T-cell (primary cell): ENCODE measurements around the gene ADK. TPM values are rescaled to one million over a fixed set of nuclear protein-coding genes. Genes with fewer than 3 reads are reported as not detected.

Source experiments
- ATAC-seq, 4 experiments: fragments of 200-7000 bp in 3 of 4; fragments of 150-1000 bp in 1 of 4; cut with Tn5 transposase; replicated peaks in 1 of 4; 1 replicate in 3 of 4; 2 replicates in 1 of 4; pipeline ENCODE4 v1.10.0; 2021; ENCODE audit warnings: moderate library complexity in 3 of 4, mild to moderate bottlenecking in 2 of 4, moderate number of reproducible peaks in 1 of 4
- CTCF ChIA-PET, 2 donors: fragments of 300-600 bp; sonication (Branson Sonifier 250); formaldehyde crosslinking; loops; one replicate each; lab custom pipeline; 2022; ENCODE audit warnings: antibody characterized with exemption in 2 of 2; lab: Charles Lee
- POLR2A ChIA-PET, 2 donors: fragments of 300-600 bp; sonication (Branson Sonifier 250); formaldehyde crosslinking; loops; one replicate each; lab custom pipeline; 2022; ENCODE audit warnings: antibody characterized with exemption in 2 of 2; lab: Charles Lee
- DNase-seq, 35 experiments: peaks; one replicate each; pipeline versions ENCODE4 v3.0.0 to v3.0.0-alpha.2; 2013 to 2023
- H3K27ac ChIP-seq: one replicate; pipeline ENCODE4 v1.5.1; 2013; ENCODE audit warnings: low read length
- H3K27me3 ChIP-seq, 2 experiments: replicated peaks in 1 of 2; 1 replicate in 1 of 2; 2 replicates in 1 of 2; pipeline versions ENCODE4 v1.6.1 to v1.7.0; 2013; ENCODE audit warnings: low read length in 1 of 2, mixed read lengths in 1 of 2; ENCODE audit not compliant: control insufficient read depth in 2 of 2, insufficient read depth in 2 of 2; ENCODE audit errors: extremely low read depth in 1 of 2
- H3K36me3 ChIP-seq, 2 donors: 1 replicate in 1 of 2; 2 replicates in 1 of 2; pipeline versions ENCODE4 v1.6.1 to v1.7.0; 2013; ENCODE audit warnings: low read length in 1 of 2; ENCODE audit not compliant: control insufficient read depth in 2 of 2, insufficient read depth in 1 of 2; ENCODE audit errors: extremely low read depth in 1 of 2
- H3K4me1 ChIP-seq, 2 experiments: 1 replicate in 1 of 2; 2 replicates in 1 of 2; pipeline versions ENCODE4 v1.6.1 to v1.7.0; 2013; ENCODE audit warnings: low read length in 2 of 2, mixed read lengths in 1 of 2; ENCODE audit not compliant: insufficient read depth in 2 of 2, control insufficient read depth in 1 of 2; ENCODE audit errors: extremely low read depth in 1 of 2
- H3K4me3 ChIP-seq, 2 donors: 1 replicate in 1 of 2; 2 replicates in 1 of 2; pipeline versions ENCODE4 v1.5.1 to v1.7.0; 2013; ENCODE audit warnings: mild to moderate bottlenecking in 2 of 2, low read length in 1 of 2, moderate library complexity in 1 of 2; ENCODE audit not compliant: control insufficient read depth in 1 of 2; ENCODE audit errors: extremely low read depth in 1 of 2
- H3K9me3 ChIP-seq: 2 replicates; pipeline ENCODE4 v1.7.0; 2013
- H3K27ac Mint-ChIP-seq, 2 donors: one replicate each; pipeline ENCODE4 v1.8.0; 2020 to 2021; ENCODE audit warnings: mild to moderate bottlenecking in 2 of 2, mixed read lengths in 2 of 2
- H3K27me3 Mint-ChIP-seq, 2 donors: one replicate each; pipeline ENCODE4 v1.8.0; 2021 to 2022; ENCODE audit warnings: mixed read lengths in 2 of 2
- H3K36me3 Mint-ChIP-seq: one replicate; pipeline ENCODE4 v1.8.0; 2021; ENCODE audit warnings: mixed read lengths
- H3K4me1 Mint-ChIP-seq, 3 donors: one replicate each; pipeline ENCODE4 v1.8.0; 2020 to 2022; ENCODE audit warnings: mixed read lengths in 3 of 3, mild to moderate bottlenecking in 1 of 3
- H3K4me3 Mint-ChIP-seq, 3 donors: one replicate each; pipeline ENCODE4 v1.8.0; 2020 to 2022; ENCODE audit warnings: mild to moderate bottlenecking in 3 of 3, mixed read lengths in 3 of 3, moderate library complexity in 3 of 3
- H3K9me3 Mint-ChIP-seq, 3 donors: one replicate each; pipeline ENCODE4 v1.8.0; 2020 to 2022; ENCODE audit warnings: mixed read lengths in 3 of 3
- WGBS: methylation state at CpG from one replicate; pipeline ENCODE4 v1.1.5; 2013; ENCODE audit warnings: missing lambda C conversion rate; ENCODE audit not compliant: insufficient coverage; 5-methylcytosine and 5-hydroxymethylcytosine counted together
- total RNA-seq, 35 experiments: library from RNA in 6 of 35; stranded (reverse) in 6 of 35; fragments of 120-200 nt in 1 of 35; gene quantifications; one replicate each; pipeline versions ENCODE4 v1.2.1 to v1.2.4 and lab custom pipeline; 2013 to 2026

Gene ADK
- total RNA-seq, 5 donors from 2014 or later (not counting 1 experiment from before 2014, with no cell fraction given): 20.7 to 32.8 (median 23.6) TPM

DNA sequence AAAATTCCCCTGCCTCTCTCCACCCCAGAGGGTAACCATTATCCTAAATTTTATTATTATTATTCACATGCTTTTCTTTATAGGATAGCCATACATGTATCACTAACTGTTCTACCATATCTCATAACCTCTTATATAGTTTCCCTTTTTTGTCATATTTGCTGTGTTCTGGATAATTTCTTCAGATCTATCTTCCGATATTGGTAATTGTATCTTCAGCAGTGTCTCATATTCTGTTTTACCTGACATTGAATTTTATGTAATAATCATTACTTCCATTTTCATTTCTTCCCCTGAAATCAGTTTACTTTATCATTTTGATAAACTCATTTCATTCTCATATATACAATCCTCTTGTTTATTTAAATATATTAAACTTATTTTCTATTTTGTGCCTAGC lies 273.5 kb downstream of the ADK start:
- Histone ChIP-seq H3K9me3 (no peaks in the 10 kb centered on the region), H3K27ac (no peak overlapping the region), H3K36me3 (peaks cover 0 to 3% of the 10 kb centered on the region in 2 donors), H3K27me3 (no peaks in the 10 kb centered on the region), H3K4me1 (no peaks in the 10 kb centered on the region), H3K4me3 (no peak overlapping the region)
- WGBS: no CpG with 5 or more reads among the region's 1 CpG
- Mint-ChIP-seq H3K27ac (no peak overlapping the region), H3K9me3 (no peaks in the 10 kb centered on the region), H3K4me3 (no peak overlapping the region), H3K36me3 (peaks cover 46% of the 10 kb centered on the region), H3K27me3 (no peaks in the 10 kb centered on the region), H3K4me1 (peaks cover 0 to 5% (median 5%) of the 10 kb centered on the region in 3 donors)
- DNase-seq (no peak), ATAC-seq (no peak)
- ChIA-PET CTCF (no interaction called here), POLR2A (interaction anchor here in 1 of 2 donors (0.7 kb wide), 1 partner anchor 22 kb away, joined by 8 read pairs; no protein-coding TSS in a partner anchor)

DNA sequence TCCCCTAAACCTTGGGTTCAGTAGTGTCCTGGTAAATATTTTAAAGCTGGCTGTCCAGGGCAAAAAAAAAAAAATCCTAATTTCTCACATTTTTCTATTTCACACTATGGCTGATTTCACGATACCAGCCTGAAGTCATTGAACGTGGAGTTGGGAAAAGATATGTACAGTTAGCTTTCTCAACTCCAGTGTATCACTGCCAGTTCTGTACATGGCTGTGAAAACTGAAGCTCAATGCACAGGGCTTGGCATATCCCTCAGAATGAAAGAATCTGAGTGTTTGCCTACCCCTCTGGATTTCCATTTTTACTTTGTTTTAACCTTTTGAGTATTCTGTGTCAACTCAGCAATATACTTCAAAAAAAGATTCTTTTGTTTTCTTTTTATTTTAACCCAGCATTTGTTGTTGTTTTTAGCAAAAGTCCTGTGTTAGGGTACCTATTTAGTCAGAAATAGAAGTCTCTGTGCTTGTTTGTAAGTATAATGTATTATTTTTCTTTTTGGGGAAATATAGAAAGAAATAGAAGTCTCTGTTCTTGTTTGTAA lies 274.5 kb downstream of the ADK start:
- Histone ChIP-seq H3K4me3 (no peak overlapping the region), H3K36me3 (peaks cover 0 to 3% of the 10 kb centered on the region in 2 donors), H3K27me3 (no peaks in the 10 kb centered on the region), H3K4me1 (no peaks in the 10 kb centered on the region), H3K27ac (no peak overlapping the region), H3K9me3 (no peaks in the 10 kb centered on the region)
- Mint-ChIP-seq H3K27me3 (no peaks in the 10 kb centered on the region), H3K4me3 (no peak overlapping the region), H3K36me3 (peaks cover 49% of the 10 kb centered on the region), H3K27ac (no peak overlapping the region), H3K4me1 (no peaks in the 10 kb centered on the region), H3K9me3 (no peaks in the 10 kb centered on the region)
- WGBS: 100% methylated on average over 1 of the region's 2 CpGs
- no peak for ATAC-seq
- ChIA-PET CTCF (no interaction called here), POLR2A (interaction anchor here in 1 of 2 donors (1.0 kb wide), 1 partner anchor 21 kb away, joined by 3 read pairs; no protein-coding TSS in a partner anchor)
- DNase-seq: no peak

DNA sequence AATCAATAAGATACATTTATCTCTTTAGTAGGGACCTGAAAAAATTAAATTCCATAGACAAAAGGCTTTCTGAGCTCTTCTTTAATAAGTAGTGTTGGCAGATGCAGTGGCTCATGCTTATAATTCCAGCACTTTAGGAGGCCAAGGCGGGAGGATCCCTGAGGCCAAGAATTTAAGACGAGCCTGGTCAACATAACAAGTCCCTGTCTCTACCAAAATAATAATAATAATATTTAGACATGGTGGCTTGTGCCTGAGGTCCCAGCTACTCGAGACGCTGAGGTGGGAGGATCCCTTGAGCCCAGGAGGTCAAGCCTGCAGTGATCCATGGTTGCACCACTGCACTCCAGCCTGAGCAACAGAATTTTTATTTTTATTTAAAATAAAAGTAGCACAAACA lies 280.8 kb downstream of the ADK start:
- no peak overlapping the region for H3K27ac Mint-ChIP-seq
- DNase-seq: no peak
- ATAC-seq: no peak
- H3K9me3 Mint-ChIP-seq: no peaks in the 10 kb centered on the region
- peaks cover 52% of the 10 kb centered on the region for H3K36me3 Mint-ChIP-seq
- Histone ChIP-seq H3K4me3 (no peak overlapping the region), H3K36me3 (no peaks in the 10 kb centered on the region), H3K9me3 (no peaks in the 10 kb centered on the region), H3K27me3 (no peaks in the 10 kb centered on the region), H3K4me1 (no peaks in the 10 kb centered on the region), H3K27ac (no peak overlapping the region)
- ChIA-PET POLR2A (no interaction called here), CTCF (no interaction called here)
- peaks cover 0 to 7% (median 4%) of the 10 kb centered on the region in 3 donors for H3K4me1 Mint-ChIP-seq
- no peak overlapping the region for H3K4me3 Mint-ChIP-seq
- WGBS: no CpG with 5 or more reads among the region's 4 CpGs
- H3K27me3 Mint-ChIP-seq: no peaks in the 10 kb centered on the region

DNA sequence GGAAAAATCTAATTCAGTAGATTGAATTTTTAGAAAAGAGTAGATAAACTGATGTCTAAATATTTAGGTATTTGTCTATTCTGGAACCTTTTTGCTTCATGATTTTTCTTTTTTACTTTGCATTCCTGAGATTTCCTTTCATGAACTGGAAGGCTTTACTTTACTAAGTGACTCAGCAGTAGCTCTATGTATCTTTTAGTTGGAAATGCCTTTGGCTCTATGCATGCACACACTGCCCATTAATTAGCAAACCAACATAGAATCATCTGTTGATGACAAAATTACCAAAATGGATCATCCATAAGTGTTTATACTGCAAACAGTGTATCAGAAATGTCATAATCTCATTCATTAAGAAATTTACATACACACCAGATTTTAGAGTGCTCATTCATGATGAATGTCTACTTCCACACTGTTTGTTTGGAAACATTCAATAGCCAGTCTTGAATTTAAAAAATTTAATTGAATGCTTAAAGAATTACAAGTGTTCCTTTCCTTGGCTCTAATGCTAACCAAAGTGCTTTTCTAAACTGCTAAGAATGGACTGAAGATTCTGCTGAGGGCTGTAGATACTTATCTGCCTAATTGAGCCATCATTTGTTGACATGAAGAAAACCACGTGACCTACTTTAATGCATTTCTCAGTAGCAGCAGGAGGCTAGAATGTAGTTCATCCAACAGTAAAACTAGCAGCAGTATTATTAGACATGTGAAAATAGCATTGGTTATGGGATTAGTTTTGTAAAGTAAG lies 282.0 kb downstream of the ADK start:
- no peaks in the 10 kb centered on the region for H3K9me3 Mint-ChIP-seq
- no peak overlapping the region for H3K4me3 Mint-ChIP-seq
- 60% methylated on average over 1 of the region's 1 CpG for WGBS
- no peak overlapping the region for H3K4me3 ChIP-seq
- no peak overlapping the region for H3K27ac ChIP-seq
- H3K9me3 ChIP-seq: no peaks in the 10 kb centered on the region
- H3K27ac Mint-ChIP-seq: no peak overlapping the region
- H3K36me3 Mint-ChIP-seq: peaks cover 51% of the 10 kb centered on the region
- peaks cover 7 to 14% (median 11%) of the 10 kb centered on the region in 3 donors for H3K4me1 Mint-ChIP-seq
- DNase-seq (no peak), ATAC-seq (no peak)
- H3K27me3 Mint-ChIP-seq: no peaks in the 10 kb centered on the region
- no peaks in the 10 kb centered on the region for H3K36me3 ChIP-seq
- no peaks in the 10 kb centered on the region for H3K27me3 ChIP-seq
- CTCF ChIA-PET: no interaction called here
- POLR2A ChIA-PET: no interaction called here
- no peaks in the 10 kb centered on the region for H3K4me1 ChIP-seq

DNA sequence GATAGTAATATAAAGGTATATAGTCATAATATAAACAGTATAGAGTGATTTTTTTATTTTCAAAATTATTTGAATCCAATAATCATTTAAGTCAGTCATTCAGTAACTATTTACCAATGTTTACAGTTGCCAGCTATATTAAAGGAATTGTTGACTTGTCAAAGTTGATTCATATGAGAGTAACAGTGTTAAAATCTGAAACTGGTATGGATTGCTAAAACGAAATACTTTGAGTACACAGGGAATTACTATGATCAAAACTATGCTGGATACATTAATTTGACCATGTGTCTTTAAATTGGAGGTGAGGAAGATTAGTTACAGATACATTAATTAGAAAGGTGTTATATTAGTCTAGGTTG lies 282.6 kb downstream of the ADK start:
- Mint-ChIP-seq H3K9me3 (no peaks in the 10 kb centered on the region), H3K4me1 (peaks cover 13 to 17% (median 14%) of the 10 kb centered on the region in 3 donors), H3K36me3 (peaks cover 47% of the 10 kb centered on the region), H3K27me3 (no peaks in the 10 kb centered on the region), H3K27ac (no peak overlapping the region), H3K4me3 (no peak overlapping the region)
- ChIA-PET CTCF (no interaction called here), POLR2A (no interaction called here)
- no peak for DNase-seq
- H3K27me3 ChIP-seq: no peaks in the 10 kb centered on the region
- H3K27ac ChIP-seq: no peak overlapping the region
- no peaks in the 10 kb centered on the region for H3K9me3 ChIP-seq
- 100% methylated on average over 1 of the region's 1 CpG for WGBS
- H3K4me3 ChIP-seq: no peak overlapping the region
- H3K4me1 ChIP-seq: no peaks in the 10 kb centered on the region
- no peak for ATAC-seq
- no peaks in the 10 kb centered on the region for H3K36me3 ChIP-seq

DNA sequence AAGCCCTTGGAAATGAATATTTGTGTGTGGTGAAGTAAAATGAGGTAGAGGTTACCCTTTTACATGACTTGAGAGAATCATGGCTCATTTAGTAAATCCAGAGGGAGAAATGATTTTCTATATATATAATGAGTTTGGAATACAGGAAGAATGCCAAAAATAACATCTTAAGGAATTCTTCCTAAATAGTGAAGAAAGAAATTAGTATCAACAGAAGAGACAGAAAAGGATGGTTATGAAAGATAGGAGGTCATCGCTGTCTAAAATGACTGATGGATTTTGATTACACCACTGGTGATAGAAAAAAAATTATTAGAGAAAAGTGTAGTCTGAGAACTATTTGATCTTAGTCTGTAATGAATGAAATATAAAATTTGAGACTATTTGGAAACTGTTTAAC lies 283.0 kb downstream of the ADK start:
- ChIA-PET POLR2A (no interaction called here), CTCF (no interaction called here)
- no peaks in the 10 kb centered on the region for H3K27me3 Mint-ChIP-seq
- H3K4me1 ChIP-seq: peaks cover 0 to 2% of the 10 kb centered on the region in 2 experiments
- no peaks in the 10 kb centered on the region for H3K9me3 Mint-ChIP-seq
- H3K36me3 ChIP-seq: no peaks in the 10 kb centered on the region
- no peak overlapping the region for H3K27ac ChIP-seq
- H3K4me3 Mint-ChIP-seq: no peak overlapping the region
- ATAC-seq (no peak), DNase-seq (no peak)
- H3K27ac Mint-ChIP-seq: no peak overlapping the region
- H3K4me1 Mint-ChIP-seq: peaks cover 17 to 21% (median 18%) of the 10 kb centered on the region in 3 donors
- H3K27me3 ChIP-seq: no peaks in the 10 kb centered on the region
- H3K36me3 Mint-ChIP-seq: peaks cover 43% of the 10 kb centered on the region
- H3K4me3 ChIP-seq: no peak overlapping the region
- no CpG with 5 or more reads among the region's 1 CpG for WGBS
- no peaks in the 10 kb centered on the region for H3K9me3 ChIP-seq
